Central memory CD8-positive, alpha-beta T cell (primary cell): Measurements from ENCODE around the gene GET3.

ENCODE experiments used
- ATAC-seq: fragments of 150-1000 bp; cut with Tn5 transposase; replicated peaks from 2 replicates; pipeline ENCODE4 v1.10.0; 2022; ENCODE audit warnings: mild to moderate bottlenecking, moderate FRiP score, moderate number of reproducible peaks; ENCODE audit not compliant: poor library complexity, severe bottlenecking; ENCODE audit errors: extremely low read depth
- DNase-seq, 2 donors: peaks; one replicate each; pipeline ENCODE4 v3.0.0; 2021; ENCODE audit warnings: low spot score in 2 of 2
- H3K27ac Mint-ChIP-seq: one replicate; pipeline ENCODE4 v1.8.0; 2022; ENCODE audit warnings: low read depth, mild to moderate bottlenecking, moderate library complexity, mixed read lengths
- H3K27me3 Mint-ChIP-seq: one replicate; pipeline ENCODE4 v1.8.0; 2022; ENCODE audit warnings: mixed read lengths
- H3K36me3 Mint-ChIP-seq: one replicate; pipeline ENCODE4 v1.8.0; 2022; ENCODE audit warnings: mild to moderate bottlenecking, moderate library complexity, mixed read lengths; ENCODE audit not compliant: insufficient read depth
- H3K4me1 Mint-ChIP-seq: one replicate; pipeline ENCODE4 v1.8.0; 2022; ENCODE audit warnings: mixed read lengths
- H3K4me3 Mint-ChIP-seq: one replicate; pipeline ENCODE4 v1.8.0; 2022; ENCODE audit warnings: mild to moderate bottlenecking, moderate library complexity, mixed read lengths
- H3K9me3 Mint-ChIP-seq: one replicate; pipeline ENCODE4 v1.8.0; 2022; ENCODE audit warnings: mixed read lengths

Gene GET3

GRCh38 chr19:12764698-12765097 lies 27.4 kb downstream of the GET3 start:
- DNase-seq: no peak
- Mint-ChIP-seq H3K27me3 (no peaks in the 10 kb centered on the region), H3K9me3 (no peaks in the 10 kb centered on the region), H3K27ac (no peak overlapping the region), H3K4me3 (no peak overlapping the region), H3K4me1 (peaks cover 6% of the 10 kb centered on the region), H3K36me3 (peaks cover 3% of the 10 kb centered on the region)
- ATAC-seq: no peak

GRCh38 chr19:12766051-12766521 lies 28.8 kb downstream of the GET3 start:
- no peak overlapping the region for H3K27ac Mint-ChIP-seq
- DNase-seq: peak; percentile 72 to 86
- H3K27me3 Mint-ChIP-seq: no peaks in the 10 kb centered on the region
- H3K9me3 Mint-ChIP-seq: no peaks in the 10 kb centered on the region
- peak; percentile 75 for ATAC-seq
- H3K4me3 Mint-ChIP-seq: no peak overlapping the region
- H3K36me3 Mint-ChIP-seq: peaks cover 3% of the 10 kb centered on the region
- H3K4me1 Mint-ChIP-seq: peaks cover 6% of the 10 kb centered on the region

GRCh38 chr19:12767150-12767549 lies 29.9 kb downstream of the GET3 start:
- Mint-ChIP-seq H3K4me1 (peaks cover 6% of the 10 kb centered on the region), H3K36me3 (no peaks in the 10 kb centered on the region), H3K27me3 (no peaks in the 10 kb centered on the region), H3K27ac (no peak overlapping the region), H3K9me3 (no peaks in the 10 kb centered on the region), H3K4me3 (no peak overlapping the region)
- ATAC-seq (no peak), DNase-seq (no peak)

- no peaks in the 10 kb centered on the region for H3K36me3 Mint-ChIP-seq
- H3K27ac Mint-ChIP-seq: no peak overlapping the region
- ATAC-seq: no peak
- no peaks in the 10 kb centered on the region for H3K27me3 Mint-ChIP-seq
- peaks cover 6% of the 10 kb centered on the region for H3K4me1 Mint-ChIP-seq
- no peak for DNase-seq
- no peaks in the 10 kb centered on the region for H3K9me3 Mint-ChIP-seq
- no peak overlapping the region for H3K4me3 Mint-ChIP-seq
Observed at GRCh38 chr19:12767666-12768065, 30.4 kb downstream of the GET3 start.

GRCh38 chr19:12769689-12770088 lies 32.4 kb downstream of the GET3 start:
- Mint-ChIP-seq H3K4me1 (peaks cover 15% of the 10 kb centered on the region), H3K27ac (no peak overlapping the region), H3K4me3 (peak overlapping the region; percentile 12), H3K9me3 (no peaks in the 10 kb centered on the region), H3K27me3 (no peaks in the 10 kb centered on the region), H3K36me3 (peaks cover 1% of the 10 kb centered on the region)
- ATAC-seq (peak; percentile 64), DNase-seq (no peak)

GRCh38 chr19:12770922-12771321 lies 33.6 kb downstream of the GET3 start:
- H3K9me3 Mint-ChIP-seq: no peaks in the 10 kb centered on the region
- peaks cover 13% of the 10 kb centered on the region for H3K4me1 Mint-ChIP-seq
- peaks cover 2% of the 10 kb centered on the region for H3K36me3 Mint-ChIP-seq
- ATAC-seq: no peak
- no peak overlapping the region for H3K27ac Mint-ChIP-seq
- DNase-seq: no peak
- H3K27me3 Mint-ChIP-seq: no peaks in the 10 kb centered on the region
- no peak overlapping the region for H3K4me3 Mint-ChIP-seq

- Mint-ChIP-seq H3K4me3 (no peak overlapping the region), H3K27ac (no peak overlapping the region), H3K36me3 (peaks cover 8% of the 10 kb centered on the region), H3K4me1 (peaks cover 9% of the 10 kb centered on the region), H3K27me3 (no peaks in the 10 kb centered on the region), H3K9me3 (no peaks in the 10 kb centered on the region)
- DNase-seq (no peak), ATAC-seq (no peak)
Observed at GRCh38 chr19:12772323-12772722, 35.0 kb downstream of the GET3 start.

- Mint-ChIP-seq H3K27ac (no peak overlapping the region), H3K4me1 (peaks cover 15% of the 10 kb centered on the region), H3K9me3 (no peaks in the 10 kb centered on the region), H3K36me3 (peaks cover 11% of the 10 kb centered on the region), H3K4me3 (peak overlapping the region; percentile 16), H3K27me3 (no peaks in the 10 kb centered on the region)
- DNase-seq (no peak), ATAC-seq (no peak)
Observed at GRCh38 chr19:12773571-12773970, 36.3 kb downstream of the GET3 start.

- no peak for DNase-seq
Observed at GRCh38 chr19:12774588-12775555, 37.6 kb downstream of the GET3 start, which contains the start of gene HOOK2. TSS of gene HOOK2 (minus strand) at chr19:12775552. CDS start at chr19:12775449, 103 bp downstream.

GRCh38 chr19:12777217-12778016 lies 40.1 kb downstream of the GET3 start:
- ATAC-seq: peak; percentile 10
- peaks cover 31% of the 10 kb centered on the region for H3K4me1 Mint-ChIP-seq
- H3K27me3 Mint-ChIP-seq: no peaks in the 10 kb centered on the region
- H3K36me3 Mint-ChIP-seq: peaks cover 17% of the 10 kb centered on the region
- no peaks in the 10 kb centered on the region for H3K9me3 Mint-ChIP-seq
- peak overlapping the region; percentile 78 for H3K27ac Mint-ChIP-seq
- peak overlapping the region; percentile 81 for H3K4me3 Mint-ChIP-seq
- peak; percentile 71 to 74 for DNase-seq

More at GRCh38 chr19:12774588-12775555, 37.6 kb downstream of the GET3 start, which contains the start of gene HOOK2:
- no peaks in the 10 kb centered on the region for H3K27me3 Mint-ChIP-seq
- H3K4me1 Mint-ChIP-seq: peaks cover 23% of the 10 kb centered on the region
- H3K27ac Mint-ChIP-seq: peak within 1 kb of the TSS; percentile 67
- H3K36me3 Mint-ChIP-seq: peaks cover 11% of the 10 kb centered on the region
- peak; percentile 10 for ATAC-seq
- H3K9me3 Mint-ChIP-seq: no peaks in the 10 kb centered on the region
- H3K4me3 Mint-ChIP-seq: peak within 1 kb of the TSS; percentile 70

GRCh38 chr19:12778017-12778904 lies 41.0 kb downstream of the GET3 start:
- DNase-seq (no peak), ATAC-seq (no peak)
- Mint-ChIP-seq H3K36me3 (peaks cover 17% of the 10 kb centered on the region), H3K9me3 (no peaks in the 10 kb centered on the region), H3K4me1 (peaks cover 29% of the 10 kb centered on the region), H3K4me3 (peak overlapping the region; percentile 81), H3K27ac (peak overlapping the region; percentile 78), H3K27me3 (no peaks in the 10 kb centered on the region)

GRCh38 chr19:12778905-12779161 lies 41.5 kb downstream of the GET3 start:
- Mint-ChIP-seq H3K36me3 (peaks cover 19% of the 10 kb centered on the region), H3K27ac (peak overlapping the region; percentile 78), H3K9me3 (no peaks in the 10 kb centered on the region), H3K27me3 (no peaks in the 10 kb centered on the region), H3K4me3 (peak overlapping the region; percentile 81), H3K4me1 (peaks cover 23% of the 10 kb centered on the region)
- DNase-seq (no peak), ATAC-seq (no peak)
